HL-60/S4 treated with retinoic acid at 250 ng/mL for 4 days and 3 days (cell line): Measurements from ENCODE around the gene GEMIN2.
"Not testable (repeated sequence)": the region's sequence is repeated elsewhere in the genome, so short reads cannot be mapped to it uniquely, and the experiment has no call there.

Experiments
- in situ Hi-C: fragments of 300-500 bp; cut with MboI; formaldehyde crosslinking; loops from 2 replicates; pipeline ENCODE4 v1.7.0; 2022; ENCODE audit warnings: low sequenced_read_pairs

Gene GEMIN2, protein sequence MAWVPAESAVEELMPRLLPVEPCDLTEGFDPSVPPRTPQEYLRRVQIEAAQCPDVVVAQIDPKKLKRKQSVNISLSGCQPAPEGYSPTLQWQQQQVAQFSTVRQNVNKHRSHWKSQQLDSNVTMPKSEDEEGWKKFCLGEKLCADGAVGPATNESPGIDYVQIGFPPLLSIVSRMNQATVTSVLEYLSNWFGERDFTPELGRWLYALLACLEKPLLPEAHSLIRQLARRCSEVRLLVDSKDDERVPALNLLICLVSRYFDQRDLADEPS

DNA sequence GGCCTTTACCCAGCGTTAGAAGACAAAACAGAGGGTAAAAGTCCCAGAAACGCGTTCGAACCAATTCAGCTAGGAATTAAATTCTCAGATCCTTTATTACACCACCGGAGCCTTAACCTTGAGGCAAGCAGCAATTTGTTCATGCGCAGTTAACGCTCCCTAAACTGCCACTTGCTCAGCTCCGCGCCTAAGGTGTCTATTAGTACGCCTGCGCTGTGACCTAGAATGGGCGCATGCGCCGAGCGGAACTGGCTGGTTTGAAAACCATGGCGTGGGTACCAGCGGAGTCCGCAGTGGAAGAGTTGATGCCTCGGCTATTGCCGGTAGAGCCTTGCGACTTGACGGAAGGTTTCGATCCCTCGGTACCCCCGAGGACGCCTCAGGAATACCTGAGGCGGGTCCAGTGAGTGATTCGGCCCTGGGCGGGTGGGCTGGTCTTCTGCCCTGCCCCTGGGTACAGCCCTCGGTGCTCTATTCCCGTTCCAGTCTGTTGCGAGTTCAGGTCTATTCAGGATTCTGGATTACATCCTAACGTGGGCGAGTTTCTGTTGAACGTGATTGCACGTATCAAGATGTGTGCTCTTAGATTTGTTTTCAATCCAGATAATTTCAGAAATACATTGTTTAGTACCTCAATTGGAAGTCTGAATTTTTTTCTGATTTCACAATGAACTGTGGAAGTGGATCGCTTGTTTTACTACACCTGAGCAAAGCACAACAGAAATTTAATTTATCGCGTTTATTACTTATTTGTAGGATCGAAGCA lies at the start of gene GEMIN2:
Gene GEMIN2, plus strand, starts transcription at position 251 of the 766 bp plus-strand sequence. Its CDS starts 16 bp downstream, at position 267.
- in situ Hi-C loops, result no loop called here

DNA sequence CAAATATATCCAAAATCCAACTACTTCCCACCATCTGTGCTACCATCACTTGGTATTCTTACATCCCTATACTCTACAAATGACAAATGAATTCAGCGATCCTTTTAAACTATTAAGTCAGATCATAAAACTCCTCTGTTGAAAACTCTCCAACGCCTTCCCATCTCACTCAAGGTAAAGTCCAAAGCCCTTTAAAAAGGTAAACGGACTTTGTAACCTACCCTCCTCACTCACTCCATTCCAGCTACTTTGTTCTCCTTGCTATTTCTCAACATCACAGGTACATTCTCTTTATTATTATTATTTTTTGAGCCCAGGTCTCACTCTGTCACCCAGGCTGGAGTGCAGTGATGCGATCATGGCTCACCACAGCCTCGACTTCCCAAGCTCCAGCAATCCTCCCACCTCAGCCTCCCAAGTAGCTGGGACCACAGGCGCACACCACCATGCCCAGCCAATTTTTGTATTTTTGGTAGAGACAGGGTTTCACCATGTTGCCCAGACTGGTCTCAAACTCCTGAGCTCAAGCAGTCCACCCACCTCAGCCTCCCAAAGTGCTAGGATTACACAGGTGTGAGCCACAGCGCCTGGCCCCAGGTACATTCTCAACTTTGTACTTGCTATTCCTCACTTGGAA lies 44.8 kb upstream of the GEMIN2 start:
- in situ Hi-C loops, result not testable (repeated sequence)

DNA sequence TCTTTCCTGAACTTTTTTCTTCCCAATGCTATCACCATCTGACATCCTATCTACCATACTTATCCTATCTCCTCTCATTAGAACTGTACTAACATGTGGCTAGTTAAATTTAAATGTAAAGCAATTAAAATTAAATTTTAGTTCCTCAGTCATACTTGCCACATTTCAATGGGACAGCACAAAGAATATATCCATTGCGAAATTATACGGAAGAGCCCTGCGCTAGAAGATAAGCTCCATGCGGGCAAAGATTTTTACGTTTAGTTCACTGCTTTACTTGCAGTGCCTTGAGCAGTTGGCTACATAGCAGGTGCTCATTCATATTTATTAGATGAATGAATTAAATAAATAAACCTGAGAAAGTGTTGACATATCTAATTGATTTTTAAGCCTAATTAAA lies 44.2 kb upstream of the GEMIN2 start:
- in situ Hi-C loops, result no loop called here

DNA sequence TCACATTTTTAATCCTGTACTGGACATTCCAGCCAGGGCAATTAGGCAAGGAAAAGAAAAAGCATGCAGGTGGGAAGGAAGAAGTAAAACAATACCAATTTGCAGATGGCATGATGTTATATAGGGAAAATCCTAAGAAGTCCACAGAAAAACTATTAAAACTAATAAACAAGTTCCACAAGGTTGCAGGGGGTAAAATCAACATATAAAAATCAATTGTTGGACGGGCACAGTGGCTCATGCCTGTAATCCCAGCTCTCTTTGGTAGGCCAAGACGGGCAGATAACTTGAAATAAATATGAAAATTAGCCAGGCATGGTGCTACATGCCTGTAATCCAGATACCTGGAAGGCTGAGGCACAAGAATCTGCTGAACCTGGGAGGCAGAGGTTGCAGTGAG lies 43.0 kb upstream of the GEMIN2 start:
- in situ Hi-C loops, result no loop called here

DNA sequence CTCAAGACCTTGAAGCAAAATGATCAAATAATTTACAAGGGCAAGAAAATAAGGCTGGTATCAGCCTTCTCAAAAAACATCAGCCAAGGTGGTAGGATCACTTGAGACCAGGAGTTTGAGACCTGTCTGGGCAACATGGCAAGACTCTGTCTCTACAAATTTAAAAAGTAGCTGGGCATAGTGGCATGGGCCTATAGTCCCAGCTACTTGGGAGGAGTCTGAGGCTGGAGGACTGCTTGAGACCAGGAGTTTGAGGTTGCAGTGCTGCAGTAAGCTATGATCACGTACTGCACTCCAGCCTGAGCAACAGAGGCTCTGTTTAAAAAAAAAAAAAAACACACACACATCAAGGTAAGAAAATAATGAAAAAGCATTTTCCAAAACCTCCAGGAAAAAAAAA lies 33.2 kb upstream of the GEMIN2 start:
- in situ Hi-C loops, result no loop called here

DNA sequence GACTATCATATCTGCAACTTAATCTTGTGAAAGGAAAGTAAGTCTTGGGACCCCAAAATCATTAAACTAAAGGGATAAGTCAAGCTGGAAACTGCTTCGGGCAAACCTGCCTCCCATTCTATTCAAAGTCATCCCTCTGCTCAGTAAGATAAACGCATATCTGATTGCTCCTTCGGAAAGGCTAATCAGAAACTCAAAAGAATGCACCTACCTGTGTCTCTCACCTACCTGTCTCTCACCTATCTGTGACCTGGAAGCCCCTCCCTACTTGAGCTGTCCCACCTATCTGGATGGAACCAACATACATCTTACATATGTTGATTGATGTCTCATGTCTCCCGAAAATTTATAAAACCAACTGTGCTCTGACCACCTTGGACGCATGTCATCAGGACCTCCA lies 31.0 kb upstream of the GEMIN2 start:
- in situ Hi-C loops, result no loop called here

DNA sequence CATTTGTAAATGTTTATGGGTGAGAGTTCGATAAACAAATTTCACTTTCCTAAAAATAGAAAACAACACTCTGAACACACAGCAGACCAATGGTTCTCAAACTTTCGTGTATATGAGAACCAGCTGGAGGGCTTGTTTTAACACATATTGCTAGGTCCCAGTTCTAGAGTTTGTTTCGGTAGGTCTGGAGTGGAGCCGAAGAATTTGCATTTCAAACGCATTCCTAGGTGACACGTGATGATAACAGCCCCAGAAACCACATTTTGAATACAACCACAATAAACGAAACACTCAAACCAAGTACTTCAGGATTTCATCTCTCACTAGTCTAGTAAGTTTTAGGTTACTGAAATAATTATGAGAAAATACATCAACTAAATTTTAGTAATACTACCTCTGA lies 28.2 kb upstream of the GEMIN2 start:
- in situ Hi-C loops, result no loop called here

DNA sequence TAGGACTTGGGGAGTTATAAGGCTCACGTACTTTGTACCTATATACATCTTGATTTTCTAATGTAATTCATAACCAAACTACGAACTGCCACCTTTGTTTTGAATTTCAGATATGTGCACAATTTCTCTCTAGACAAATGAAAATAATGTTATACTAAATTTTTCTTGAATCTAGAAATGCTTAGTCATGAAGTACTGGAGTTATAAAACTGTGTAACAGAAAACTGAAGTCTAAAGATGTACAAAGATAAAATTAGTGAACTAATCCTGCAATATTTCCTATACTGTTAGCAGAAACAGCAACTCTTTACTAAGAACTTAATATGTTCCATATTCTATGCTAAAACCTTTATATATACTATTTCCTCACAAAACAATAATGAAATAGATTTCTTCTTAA lies 26.6 kb upstream of the GEMIN2 start:
- in situ Hi-C loops, result no loop called here

DNA sequence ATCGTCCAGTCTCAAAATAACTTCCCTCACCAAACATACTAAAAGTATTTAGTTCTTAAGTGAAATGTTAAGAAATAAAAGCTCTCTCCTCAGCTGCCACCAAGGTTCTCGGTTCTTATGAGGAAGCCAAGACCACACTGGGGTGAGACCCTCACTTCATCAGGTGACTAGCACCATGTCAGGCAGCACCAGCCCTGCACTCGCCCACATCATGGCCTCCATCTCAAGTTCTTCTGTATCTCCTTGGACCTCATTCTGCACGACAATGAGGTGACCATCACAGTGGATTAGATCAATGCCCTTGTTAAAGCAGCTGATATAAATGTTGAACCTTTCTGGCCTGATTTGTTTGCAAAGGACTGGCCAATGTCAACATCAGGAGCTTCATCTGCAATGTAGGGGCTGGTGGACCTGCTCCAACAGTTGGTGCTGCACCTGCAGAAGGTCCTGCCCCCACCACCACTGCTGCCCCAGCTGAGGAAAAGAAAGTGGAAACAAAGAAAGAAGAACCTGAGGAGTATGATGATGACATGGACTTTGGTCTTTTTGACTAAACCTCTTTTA lies 23.5 kb upstream of the GEMIN2 start:
- in situ Hi-C loops, result no loop called here

DNA sequence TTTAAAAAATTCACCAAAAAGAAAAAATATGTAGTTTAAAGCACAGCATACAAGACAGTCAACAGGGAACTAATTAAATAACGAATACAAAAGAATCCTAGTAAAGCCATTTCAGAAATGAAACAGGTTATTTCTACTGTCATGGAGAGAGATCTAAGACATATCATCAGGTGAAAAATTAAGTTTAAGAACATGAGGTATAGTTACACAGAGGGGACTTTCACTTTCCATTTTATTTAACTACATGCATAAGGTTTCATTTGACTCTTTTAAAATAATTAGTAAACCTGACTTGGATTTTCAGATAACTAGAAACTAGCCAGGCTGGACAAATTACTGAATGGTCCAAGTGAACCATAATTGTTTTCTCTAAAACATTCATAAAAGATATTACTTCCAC lies 22.4 kb upstream of the GEMIN2 start:
- in situ Hi-C loops, result no loop called here

DNA sequence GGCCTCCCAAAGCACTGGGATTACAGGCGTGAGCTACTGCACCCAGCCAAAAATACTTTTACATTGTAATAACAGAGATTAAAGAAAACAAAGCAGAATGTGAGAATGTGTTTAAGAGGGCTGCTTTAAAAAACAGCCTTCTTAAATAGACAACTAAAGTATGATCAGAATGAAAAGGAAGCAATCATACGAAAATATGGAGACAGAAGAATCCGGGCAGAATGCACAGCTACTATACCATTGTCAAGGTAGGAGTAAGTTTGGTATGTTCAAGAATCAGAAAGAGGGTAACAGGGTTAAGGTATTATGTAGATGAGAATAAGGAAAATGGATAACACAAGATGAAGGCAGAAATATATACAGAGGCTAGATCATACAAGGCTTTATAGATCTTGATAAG lies 19.6 kb upstream of the GEMIN2 start:
- in situ Hi-C loops, result no loop called here

DNA sequence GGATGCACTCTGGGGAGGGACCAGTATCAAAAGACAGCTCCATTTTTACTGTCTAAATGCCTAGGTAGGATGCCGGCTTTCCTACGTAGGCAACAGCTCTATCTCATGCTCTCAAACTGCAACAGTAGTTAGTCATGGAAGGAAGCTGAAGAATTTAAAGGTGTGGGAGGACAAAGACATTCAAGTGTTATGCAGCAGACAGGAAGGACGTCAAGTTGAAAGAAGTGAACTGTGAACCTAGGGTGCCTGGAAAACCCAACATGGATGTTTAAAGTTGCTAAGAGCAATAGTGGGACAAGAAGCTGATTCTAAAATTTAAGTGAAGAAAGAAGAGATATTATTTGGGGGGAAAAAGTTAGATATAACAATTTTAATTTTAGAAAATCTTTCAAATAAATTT lies 17.0 kb upstream of the GEMIN2 start:
- in situ Hi-C loops, result no loop called here

DNA sequence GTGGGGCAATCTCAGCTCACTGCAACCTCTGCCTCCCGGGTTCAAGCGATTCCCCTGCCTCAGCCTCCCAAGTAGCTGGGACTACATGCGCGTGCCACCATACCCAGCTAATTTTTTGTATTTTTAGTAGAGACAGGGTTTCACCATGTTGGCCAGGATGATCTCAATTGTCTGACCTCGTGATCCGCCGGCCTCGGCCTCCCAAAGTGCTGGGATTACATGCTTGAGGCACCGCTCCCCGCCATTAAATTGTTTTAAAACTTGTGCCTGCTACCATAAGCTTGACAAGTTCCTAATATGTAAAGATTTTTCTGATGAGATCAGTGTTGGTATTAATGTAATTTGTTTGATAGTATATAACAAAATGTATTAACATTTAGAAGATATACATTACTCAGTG lies 14.9 kb upstream of the GEMIN2 start:
- in situ Hi-C loops, result not testable (repeated sequence)

DNA sequence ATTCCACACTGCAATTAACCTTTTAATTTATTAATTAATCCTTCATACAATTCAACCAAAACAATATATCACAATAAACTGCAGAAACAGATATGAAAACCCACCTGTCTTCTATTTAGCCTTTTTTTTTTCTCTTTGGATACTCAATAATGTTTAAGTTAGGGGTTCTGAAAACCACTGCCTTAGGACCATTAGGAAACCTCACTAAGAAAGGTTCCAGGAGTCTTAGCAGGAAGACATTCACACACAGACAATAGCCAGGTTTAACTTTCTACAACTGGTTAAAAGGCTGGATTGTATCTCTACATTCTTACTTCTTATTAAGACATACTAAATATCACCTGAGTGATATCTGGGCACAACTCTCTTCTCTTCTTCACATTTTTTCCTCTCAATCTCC lies 14.4 kb upstream of the GEMIN2 start:
- in situ Hi-C loops, result no loop called here

DNA sequence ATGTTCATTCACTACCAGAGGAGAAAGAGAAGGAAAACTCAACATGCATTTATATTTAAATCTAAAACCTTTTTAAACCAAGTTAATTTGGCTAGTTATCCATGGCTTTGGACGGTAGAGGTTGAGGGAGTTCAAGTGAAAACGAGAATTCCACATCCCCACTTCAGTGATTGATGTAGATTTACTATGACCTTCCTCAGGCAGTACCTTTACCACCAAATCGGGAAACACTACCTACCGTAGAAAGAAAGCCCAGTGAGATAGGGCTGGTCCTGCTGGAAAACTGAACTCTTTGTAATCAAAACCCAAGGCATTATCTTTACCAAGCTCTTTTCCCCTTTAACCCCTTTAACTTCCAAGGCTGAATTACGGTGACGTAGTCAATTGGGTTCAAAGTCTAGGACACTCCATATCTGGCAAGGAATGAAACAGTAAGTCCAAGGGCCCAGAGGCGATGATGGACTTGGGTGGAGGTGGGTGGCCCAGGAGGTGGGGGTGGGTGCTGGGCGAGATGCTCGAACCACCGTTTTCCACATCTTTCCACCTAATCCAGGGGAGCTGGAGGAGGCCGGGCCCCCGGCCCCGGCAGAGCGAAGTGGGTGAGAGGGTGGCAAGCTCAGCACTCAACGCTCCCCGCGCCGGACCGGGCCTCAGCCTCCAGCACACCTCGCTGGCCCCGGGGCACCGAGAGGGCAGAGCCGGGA lies 11.7 kb upstream of the GEMIN2 start:
- in situ Hi-C loops, result no loop called here

DNA sequence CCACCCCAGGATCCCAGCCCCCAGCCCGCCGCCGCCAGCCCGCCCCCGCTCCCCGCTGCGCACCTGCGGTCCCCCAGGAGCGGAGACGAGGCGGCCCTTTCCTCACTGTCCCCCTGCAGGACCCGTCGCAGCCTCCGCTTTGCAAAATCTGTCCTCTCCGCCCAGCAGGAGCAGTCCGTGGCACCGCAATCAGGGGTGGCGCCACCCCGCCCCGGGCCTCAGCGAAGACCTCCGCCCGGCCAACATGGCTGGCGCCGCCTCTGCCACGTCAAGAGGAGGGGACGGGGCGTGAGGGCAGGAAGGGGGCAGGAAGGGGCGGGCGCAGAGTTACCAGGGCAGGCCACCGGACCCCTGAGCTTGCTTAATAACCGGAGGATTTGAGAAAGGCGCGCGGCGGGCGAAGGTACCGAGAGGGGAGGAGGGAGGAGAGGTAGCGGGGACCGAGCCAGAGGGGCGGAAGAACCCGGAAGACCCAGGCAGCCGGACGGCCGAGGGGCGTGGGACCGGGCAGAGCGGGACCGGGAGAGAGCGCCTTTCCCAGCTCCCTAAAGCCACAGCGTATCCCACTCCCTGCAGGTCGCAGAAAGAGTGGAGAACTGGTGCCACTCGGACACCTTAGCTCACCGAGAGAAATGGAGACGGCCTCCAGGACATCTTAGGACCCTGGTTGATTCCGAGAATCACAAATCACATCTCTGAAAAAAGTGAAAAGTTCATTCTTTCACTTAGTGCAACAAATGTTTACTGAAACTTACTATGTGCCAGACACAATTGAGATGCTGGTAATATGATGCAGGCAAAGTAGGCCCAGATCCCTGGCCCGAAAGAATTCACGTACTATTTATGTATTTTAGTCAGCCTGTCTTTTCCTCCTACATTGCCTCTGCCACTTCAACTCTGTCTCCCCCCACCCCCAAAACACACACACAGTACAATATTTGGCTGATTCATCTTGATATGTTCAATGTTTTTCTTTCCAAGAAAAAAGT lies 10.9 kb upstream of the GEMIN2 start, which contains the start of gene SEC23A:
Gene SEC23A, minus strand, starts transcription at position 267 of the 989 bp plus-strand sequence. CDS start 7,117 bp downstream, outside the sequence.
- in situ Hi-C loops, result no loop called here

DNA sequence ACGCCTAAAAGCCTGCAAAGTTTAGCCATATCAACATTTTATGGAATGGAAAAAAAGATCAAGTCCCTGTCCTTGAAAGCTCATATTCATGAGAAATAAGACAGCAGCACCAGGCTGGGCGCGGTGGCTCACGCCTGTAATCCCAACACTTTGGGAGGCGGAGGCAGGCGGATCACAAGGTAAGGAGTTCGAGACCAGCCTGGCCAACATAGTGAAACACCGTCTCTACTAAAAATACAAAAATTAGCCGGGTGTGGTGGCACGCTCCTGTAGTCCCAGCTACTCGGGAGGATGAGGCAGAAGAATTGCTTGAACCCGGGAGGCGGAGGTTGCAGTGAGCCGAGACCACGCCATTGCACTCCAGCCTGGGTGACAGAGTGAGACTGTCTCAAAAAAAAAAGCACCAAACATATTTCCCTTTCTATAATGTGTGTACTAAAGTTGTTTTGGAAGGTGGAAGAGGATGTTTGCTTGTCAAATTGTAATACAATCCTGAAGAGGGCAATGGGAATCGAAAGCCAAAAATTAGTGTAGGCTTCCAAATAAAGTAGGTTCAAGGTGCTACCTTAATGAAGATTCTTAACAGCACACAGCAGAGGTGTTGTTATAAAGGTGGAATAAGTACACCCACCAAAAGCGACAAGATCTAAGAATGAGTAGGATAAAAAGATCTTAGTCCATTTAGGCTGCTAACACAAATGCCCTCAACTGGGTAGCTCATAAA lies 9.9 kb upstream of the GEMIN2 start:
- in situ Hi-C loops, result not testable (repeated sequence)

DNA sequence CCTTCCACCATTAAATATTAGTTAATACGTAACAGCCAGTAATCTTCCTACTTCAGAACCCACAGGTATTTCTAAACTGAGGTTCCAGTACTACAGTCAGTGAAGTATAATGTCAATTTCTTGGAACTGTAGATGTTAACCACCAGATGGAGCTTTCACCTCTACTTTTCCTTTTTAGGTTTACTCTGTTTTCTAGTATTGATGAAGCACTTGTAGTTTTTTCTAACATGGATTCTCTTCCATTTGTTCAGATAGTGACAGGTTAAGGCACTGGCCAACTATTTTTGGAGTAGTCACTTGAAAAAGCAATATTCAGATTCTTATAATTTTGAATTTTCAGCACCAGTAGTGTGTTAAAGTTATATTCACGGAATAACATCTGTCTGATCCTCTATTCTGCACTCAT lies 6.5 kb upstream of the GEMIN2 start:
- in situ Hi-C loops, result no loop called here

DNA sequence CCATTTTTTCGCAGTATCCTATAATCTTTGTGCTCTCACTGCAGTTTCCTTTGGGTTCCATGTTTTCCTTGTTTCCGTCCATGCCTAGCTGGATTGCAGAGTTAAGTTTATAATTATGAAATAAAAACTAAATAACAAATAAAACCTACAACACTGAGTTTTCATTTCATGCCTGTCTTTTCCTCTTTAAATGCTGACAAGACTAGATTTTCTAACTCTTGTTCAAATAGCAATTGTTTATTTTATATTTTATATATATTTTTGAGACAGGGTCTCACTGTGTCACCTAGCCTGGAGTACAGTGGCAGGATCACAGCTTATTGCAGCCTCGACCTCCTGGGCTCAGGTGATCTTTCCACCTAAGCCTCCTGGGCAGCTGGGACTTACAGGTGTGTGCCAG lies 5.3 kb upstream of the GEMIN2 start:
- in situ Hi-C loops, result no loop called here
